ENCODE measurements around the gene ALG1. TPM values are rescaled to one million over a fixed set of nuclear protein-coding genes. Genes with fewer than 3 reads are reported as not detected.
A peak's percentile ranks its signal among the peaks of the same experiment; 100 is the strongest.
"Not testable (repeated sequence)": the region's sequence is repeated elsewhere in the genome, so short reads cannot be mapped to it uniquely, and the experiment has no call there.

Gene ALG1
- total RNA-seq, 1 experiment from 2014 or later: 33.0 TPM

GRCh38 chr16:5066511-5066910 is 5.1 kb upstream of the ALG1 start:
- DNase-seq (ENCODE audit: low read depth, low spot score): no peak
- in situ Hi-C loops (cut with HindIII; ENCODE audit: low pct_unique_long_range_greater_than_20kb, low sequenced_read_pairs): no loop called here

- in situ Hi-C loops (cut with HindIII; ENCODE audit: low pct_unique_long_range_greater_than_20kb, low sequenced_read_pairs): no loop called here
Measured at GRCh38 chr16:5069048-5069447, 2.6 kb upstream of the ALG1 start.

GRCh38 chr16:5069854-5070253 is 1.8 kb upstream of the ALG1 start:
- DNase-seq (ENCODE audit: low read depth, low spot score): no peak
- in situ Hi-C loops (cut with HindIII; ENCODE audit: low pct_unique_long_range_greater_than_20kb, low sequenced_read_pairs): no loop called here

More at GRCh38 chr16:5069048-5069447, 2.6 kb upstream of the ALG1 start:
- no peak for DNase-seq (ENCODE audit: low read depth, low spot score)

- DNase-seq (ENCODE audit: low read depth, low spot score): no peak
- in situ Hi-C loops (cut with HindIII; ENCODE audit: low pct_unique_long_range_greater_than_20kb, low sequenced_read_pairs): no loop called here
Measured at GRCh38 chr16:5070431-5071186, 1.0 kb upstream of the ALG1 start.

- no peak for DNase-seq (ENCODE audit: low read depth, low spot score)
- in situ Hi-C loops (cut with HindIII; ENCODE audit: low pct_unique_long_range_greater_than_20kb, low sequenced_read_pairs): no loop called here
Measured at GRCh38 chr16:5071341-5071680, 332 bp upstream of the ALG1 start.

GRCh38 chr16:5072334-5073278 is 963 bp downstream of the ALG1 start:
- in situ Hi-C loops (cut with HindIII; ENCODE audit: low pct_unique_long_range_greater_than_20kb, low sequenced_read_pairs): no loop called here
- DNase-seq (ENCODE audit: low read depth, low spot score): no peak

- in situ Hi-C loops (cut with HindIII; ENCODE audit: low pct_unique_long_range_greater_than_20kb, low sequenced_read_pairs): no loop called here
- DNase-seq (ENCODE audit: low read depth, low spot score): no peak
Measured at GRCh38 chr16:5073279-5073629, 1.6 kb downstream of the ALG1 start.

GRCh38 chr16:5073771-5074170 is 2.1 kb downstream of the ALG1 start:
- in situ Hi-C loops (cut with HindIII; ENCODE audit: low pct_unique_long_range_greater_than_20kb, low sequenced_read_pairs); DNase-seq (ENCODE audit: low read depth, low spot score): not testable (repeated sequence)

GRCh38 chr16:5075637-5076036 is 4.0 kb downstream of the ALG1 start:
- in situ Hi-C loops (cut with HindIII; ENCODE audit: low pct_unique_long_range_greater_than_20kb, low sequenced_read_pairs): no loop called here
- DNase-seq (ENCODE audit: low read depth, low spot score): no peak

GRCh38 chr16:5077304-5077703 is 5.7 kb downstream of the ALG1 start:
- DNase-seq (ENCODE audit: low read depth, low spot score): no peak
- in situ Hi-C loops (cut with HindIII; ENCODE audit: low pct_unique_long_range_greater_than_20kb, low sequenced_read_pairs): no loop called here

- DNase-seq (ENCODE audit: low read depth, low spot score): no peak
- in situ Hi-C loops (cut with HindIII; ENCODE audit: low pct_unique_long_range_greater_than_20kb, low sequenced_read_pairs): no loop called here
Measured at GRCh38 chr16:5078626-5079025, 7.0 kb downstream of the ALG1 start.

GRCh38 chr16:5080461-5080860 is 8.8 kb downstream of the ALG1 start:
- DNase-seq (ENCODE audit: low read depth, low spot score); in situ Hi-C loops (cut with HindIII; ENCODE audit: low pct_unique_long_range_greater_than_20kb, low sequenced_read_pairs): not testable (repeated sequence)

GRCh38 chr16:5080996-5081395 is 9.4 kb downstream of the ALG1 start:
- in situ Hi-C loops (cut with HindIII; ENCODE audit: low pct_unique_long_range_greater_than_20kb, low sequenced_read_pairs); DNase-seq (ENCODE audit: low read depth, low spot score): not testable (repeated sequence)

GRCh38 chr16:5083646-5084045 is 12.0 kb downstream of the ALG1 start:
- DNase-seq (ENCODE audit: low read depth, low spot score); in situ Hi-C loops (cut with HindIII; ENCODE audit: low pct_unique_long_range_greater_than_20kb, low sequenced_read_pairs): not testable (repeated sequence)

GRCh38 chr16:5084099-5084731 is 12.6 kb downstream of the ALG1 start:
- in situ Hi-C loops (cut with HindIII; ENCODE audit: low pct_unique_long_range_greater_than_20kb, low sequenced_read_pairs); DNase-seq (ENCODE audit: low read depth, low spot score): not testable (repeated sequence)

GRCh38 chr16:5084802-5085201 is 13.2 kb downstream of the ALG1 start:
- peak; percentile 75 for DNase-seq (ENCODE audit: low read depth, low spot score)
- in situ Hi-C loops (cut with HindIII; ENCODE audit: low pct_unique_long_range_greater_than_20kb, low sequenced_read_pairs): not testable (repeated sequence)

GRCh38 chr16:5085716-5086115 is 14.1 kb downstream of the ALG1 start:
- in situ Hi-C loops (cut with HindIII; ENCODE audit: low pct_unique_long_range_greater_than_20kb, low sequenced_read_pairs); DNase-seq (ENCODE audit: low read depth, low spot score): not testable (repeated sequence)

GRCh38 chr16:5088086-5088790 is 16.6 kb downstream of the ALG1 start:
- DNase-seq (ENCODE audit: low read depth, low spot score); in situ Hi-C loops (cut with HindIII; ENCODE audit: low pct_unique_long_range_greater_than_20kb, low sequenced_read_pairs): not testable (repeated sequence)
